Pericardium fibroblast (primary cell): Measurements from ENCODE around the gene RBX1. TPM values are rescaled to one million over a fixed set of nuclear protein-coding genes. Genes with fewer than 3 reads are reported as not detected.

Source experiments
- total RNA-seq: library from RNA; depleted of rRNA; stranded (reverse); fragments of >200 nt; gene quantifications from 2 replicates; pipeline ENCODE4 v1.2.3, GENCODE V29; 2015

Gene RBX1
- total RNA-seq: 31.7 and 56.7 TPM in 2 replicates

DNA sequence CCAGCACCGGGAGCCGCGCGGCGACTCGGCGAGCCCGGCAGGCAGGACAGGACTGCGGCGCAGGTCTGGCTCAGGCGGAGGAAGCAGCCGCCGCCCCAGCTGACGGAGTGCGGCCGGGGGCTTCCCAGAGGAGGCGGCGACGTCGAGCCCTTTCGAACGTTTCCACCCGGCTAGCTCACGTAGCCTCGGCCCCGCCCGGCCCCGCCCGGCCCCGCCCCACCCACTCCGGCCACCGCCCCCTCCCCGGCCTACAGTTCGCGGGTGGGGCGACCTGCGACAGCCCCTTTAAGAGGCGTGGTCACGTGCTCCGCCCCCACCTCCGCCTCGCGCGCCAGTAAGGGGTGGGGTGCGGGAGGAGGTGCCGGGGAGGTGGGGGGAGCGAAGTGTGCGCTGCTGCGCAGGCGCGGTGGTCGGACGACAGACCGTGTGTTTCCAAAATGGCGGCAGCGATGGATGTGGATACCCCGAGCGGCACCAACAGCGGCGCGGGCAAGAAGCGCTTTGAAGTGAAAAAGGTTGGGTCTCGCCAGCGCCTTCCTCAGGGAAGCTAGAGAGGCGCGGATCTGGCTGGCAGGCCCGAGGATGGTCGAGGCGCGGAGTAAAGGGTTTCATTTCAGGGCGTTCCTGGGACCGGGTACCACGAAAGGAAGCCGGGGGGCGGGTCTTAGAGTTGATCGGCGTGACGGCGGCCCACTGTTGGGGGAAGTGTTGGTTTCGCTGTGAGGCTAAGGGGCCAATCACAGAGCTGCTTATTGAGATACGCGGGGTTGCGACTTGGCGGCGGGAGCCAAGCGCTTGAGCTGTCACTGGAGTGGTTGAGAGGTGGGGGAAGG is at the start of gene RBX1:
Gene RBX1 (plus strand): TSS at position 417 of the 833 bp plus-strand sequence. CDS start 21 bp downstream, at position 438.

Other genes starting within 250 kb of the RBX1 start
- gene SLC25A17, start 132.0 kb upstream of the RBX1 start, total RNA-seq: 8.5 and 21.6 TPM in 2 replicates
- 136 and 146 TPM in 2 replicates for gene ST13, start 94.7 kb upstream of the RBX1 start, total RNA-seq
- gene XPNPEP3, start 94.2 kb upstream of the RBX1 start, total RNA-seq: 8.2 and 10.0 TPM in 2 replicates
- gene DNAJB7, start 89.3 kb upstream of the RBX1 start, total RNA-seq: not detected in 2 replicates
- 18.9 and 23.3 TPM in 2 replicates for gene EP300, start 141.2 kb downstream of the RBX1 start, total RNA-seq